Keratinocyte (primary cell): Measurements from ENCODE around the gene OTP.

Experiments
- CTCF ChIP-seq, 3 experiments: IDR thresholded peaks in 1 of 3; conservative IDR thresholded peaks in 1 of 3; optimal IDR thresholded peaks in 1 of 3; 2 replicates in 2 of 3; 3 replicates in 1 of 3; pipeline versions ENCODE3 to v1.5.1; 2011; ENCODE audit warnings: low read length in 3 of 3, mild to moderate bottlenecking in 3 of 3, moderate library complexity in 2 of 3, control low read depth in 1 of 3, inconsistent platforms in 1 of 3; ENCODE audit not compliant: insufficient read depth in 2 of 3; ENCODE audit errors: extremely low read depth in 1 of 3
- EZH2 ChIP-seq: IDR thresholded peaks from one replicate; pipeline ENCODE4 v1.6.1; 2012; ENCODE audit warnings: inconsistent platforms, mild to moderate bottlenecking, low read length, moderate library complexity

GRCh38 chr5:77651343-77651742 lies 12.8 kb upstream of the OTP start:
- no peak for TF ChIP-seq CTCF (optimal IDR thresholded peaks at IDR 0.05 in 1 of 3, IDR thresholded peaks at IDR 0.05 in 1 of 3, conservative IDR thresholded peaks at IDR 0.05 in 1 of 3; ENCODE audit: extremely low read depth in 1 of 3, insufficient read depth in 2 of 3, low read length in 3 of 3)
- no peak for TF ChIP-seq EZH2
